ENCODE data around the gene POU2AF2. TPM values are rescaled to one million over a fixed set of nuclear protein-coding genes. Genes with fewer than 3 reads are reported as not detected.

The POU2AF2 gene
- polyA plus RNA-seq, 3 donors = not detected

- Histone ChIP-seq H3K4me3 (replicated peaks in 1 of 3; ENCODE audit: low read depth in 2 of 3, low read length in 3 of 3) (no peak overlapping the region), H3K36me3 (replicated peaks in 1 of 2; ENCODE audit: control insufficient read depth in 1 of 2, insufficient read depth in 2 of 2, low read length in 2 of 2) (no peaks in the 10 kb centered on the region), H4K20me1 (ENCODE audit: insufficient read depth, low read length) (no peaks in the 10 kb centered on the region), H3K27ac (ENCODE audit: low read depth in 1 of 2, low read length in 2 of 2) (no peak overlapping the region), H3K4me2 (replicated peaks; ENCODE audit: extremely low read depth, low read length, poor library complexity, severe bottlenecking) (no peak overlapping the region), H3K79me2 (ENCODE audit: insufficient read depth, low read length) (no peaks in the 10 kb centered on the region), H3K27me3 (ENCODE audit: control insufficient read depth in 2 of 2, insufficient read depth in 2 of 2, low read length in 2 of 2) (no peaks in the 10 kb centered on the region), H3K9ac (ENCODE audit: insufficient read depth, low read length, poor library complexity, severe bottlenecking) (no peak overlapping the region), H2AFZ (ENCODE audit: insufficient read depth, low read depth, low read length, poor library complexity, severe bottlenecking) (no peak overlapping the region), H3K9me3 (replicated peaks in 1 of 2; ENCODE audit: control insufficient read depth in 1 of 2, insufficient read depth in 1 of 2, low read length in 2 of 2) (no peaks in the 10 kb centered on the region), H3K4me1 (ENCODE audit: control insufficient read depth in 1 of 2, insufficient read depth in 2 of 2, low read length in 2 of 2) (no peaks in the 10 kb centered on the region)
- Mint-ChIP-seq H3K27me3 (ENCODE audit: low read depth in 3 of 3) (peaks cover 5 to 6% (median 6%) of the 10 kb centered on the region in 3 donors), H3K4me1 (no peaks in the 10 kb centered on the region), H3K27ac (no peak overlapping the region), H3K9me3 (peaks cover 0 to 2% (median 0%) of the 10 kb centered on the region in 7 donors), H3K4me3 (no peak overlapping the region), H3K36me3 (no peaks in the 10 kb centered on the region)
- no peak for TF ChIP-seq CTCF (IDR thresholded peaks at IDR 0.05)
- intact Hi-C loops (cut with micrococcal nuclease) = loop anchor here (10.0 kb wide), 3 partner anchors 523 to 1033 kb away; partner anchors contain the start of gene ARHGAP20 (in 1 of the 2)
- DNase-seq = no peak
- WGBS (ENCODE audit: insufficient coverage) = no CpG with 5 or more reads among the region's 1 CpG
These were observed 7.6 kb upstream of the POU2AF2 start for GRCh38 chr11:111237926-111238325.

GRCh38 chr11:111246956-111247355, 1.4 kb downstream of the POU2AF2 start:
- peaks cover 1 to 3% (median 3%) of the 10 kb centered on the region in 3 donors for H3K27me3 Mint-ChIP-seq (ENCODE audit: low read depth in 3 of 3)
- intact Hi-C loops (cut with micrococcal nuclease) = no loop called here
- Histone ChIP-seq H2AFZ (ENCODE audit: insufficient read depth, low read depth, low read length, poor library complexity, severe bottlenecking) (no peak overlapping the region), H3K9ac (ENCODE audit: insufficient read depth, low read length, poor library complexity, severe bottlenecking) (no peak overlapping the region), H4K20me1 (ENCODE audit: insufficient read depth, low read length) (no peaks in the 10 kb centered on the region), H3K79me2 (ENCODE audit: insufficient read depth, low read length) (no peaks in the 10 kb centered on the region), H3K4me1 (ENCODE audit: control insufficient read depth in 1 of 2, insufficient read depth in 2 of 2, low read length in 2 of 2) (no peaks in the 10 kb centered on the region), H3K4me3 (replicated peaks in 1 of 3; ENCODE audit: low read depth in 2 of 3, low read length in 3 of 3) (no peak overlapping the region), H3K27ac (ENCODE audit: low read depth in 1 of 2, low read length in 2 of 2) (no peak overlapping the region), H3K36me3 (replicated peaks in 1 of 2; ENCODE audit: control insufficient read depth in 1 of 2, insufficient read depth in 2 of 2, low read length in 2 of 2) (no peaks in the 10 kb centered on the region), H3K9me3 (replicated peaks in 1 of 2; ENCODE audit: control insufficient read depth in 1 of 2, insufficient read depth in 1 of 2, low read length in 2 of 2) (no peaks in the 10 kb centered on the region), H3K27me3 (ENCODE audit: control insufficient read depth in 2 of 2, insufficient read depth in 2 of 2, low read length in 2 of 2) (no peaks in the 10 kb centered on the region), H3K4me2 (replicated peaks; ENCODE audit: extremely low read depth, low read length, poor library complexity, severe bottlenecking) (no peak overlapping the region)
- no peak overlapping the region for H3K27ac Mint-ChIP-seq
- H3K4me3 Mint-ChIP-seq = no peak overlapping the region
- WGBS (ENCODE audit: insufficient coverage) = no CpG with 5 or more reads among the region's 1 CpG
- no peak for DNase-seq
- no peaks in the 10 kb centered on the region for H3K36me3 Mint-ChIP-seq
- TF ChIP-seq CTCF (IDR thresholded peaks at IDR 0.05) = no peak
- peaks cover 5% of the 10 kb centered on the region for H3K4me1 Mint-ChIP-seq
- peaks cover 0 to 5% (median 0%) of the 10 kb centered on the region in 7 donors for H3K9me3 Mint-ChIP-seq

All from CD14-positive monocyte (primary cell).